ENCODE data around the gene GXYLT2.
A peak's percentile ranks its signal among the peaks of the same experiment; 100 is the strongest.

GXYLT2 gene

GRCh38 chr3:72960812-72961518, 73.1 kb downstream of the GXYLT2 start:
- Histone ChIP-seq H3K9ac (ENCODE audit: low read depth, low read length) (no peak overlapping the region), H3K36me3 (ENCODE audit: control insufficient read depth, insufficient read depth, low read length) (no peaks in the 10 kb centered on the region), H3K27me3 (ENCODE audit: control insufficient read depth, insufficient read depth, low read length) (no peaks in the 10 kb centered on the region), H3K9me3 (ENCODE audit: control insufficient read depth, insufficient read depth, low read length) (no peaks in the 10 kb centered on the region), H3K27ac (ENCODE audit: low read depth, low read length) (no peak overlapping the region), H3K4me1 (ENCODE audit: control insufficient read depth, insufficient read depth, low read length) (0 out of 2 replicates have a peak, but pooled peaks cover 4% of the 10 kb centered on the region), H3K4me3 (ENCODE audit: low read depth, low read length) (no peak overlapping the region)

- Histone ChIP-seq H3K9me3 (ENCODE audit: control insufficient read depth, insufficient read depth, low read length) (no peaks in the 10 kb centered on the region), H3K4me1 (ENCODE audit: control insufficient read depth, insufficient read depth, low read length) (0 out of 2 replicates have a peak, but pooled peaks cover 4% of the 10 kb centered on the region), H3K4me3 (ENCODE audit: low read depth, low read length) (no peak overlapping the region), H3K27me3 (ENCODE audit: control insufficient read depth, insufficient read depth, low read length) (no peaks in the 10 kb centered on the region), H3K9ac (ENCODE audit: low read depth, low read length) (no peak overlapping the region), H3K36me3 (ENCODE audit: control insufficient read depth, insufficient read depth, low read length) (no peaks in the 10 kb centered on the region), H3K27ac (ENCODE audit: low read depth, low read length) (no peak overlapping the region)
Measured at GRCh38 chr3:72961752-72962151, 73.9 kb downstream of the GXYLT2 start.

- H3K4me3 ChIP-seq (ENCODE audit: low read depth, low read length) = no peak overlapping the region
- no peaks in the 10 kb centered on the region for H3K27me3 ChIP-seq (ENCODE audit: control insufficient read depth, insufficient read depth, low read length)
- no peak overlapping the region for H3K9ac ChIP-seq (ENCODE audit: low read depth, low read length)
- H3K4me1 ChIP-seq (ENCODE audit: control insufficient read depth, insufficient read depth, low read length) = 0 out of 2 replicates have a peak, but pooled peaks cover 3% of the 10 kb centered on the region
- H3K9me3 ChIP-seq (ENCODE audit: control insufficient read depth, insufficient read depth, low read length) = no peaks in the 10 kb centered on the region
- H3K27ac ChIP-seq (ENCODE audit: low read depth, low read length) = no peak overlapping the region
- H3K36me3 ChIP-seq (ENCODE audit: control insufficient read depth, insufficient read depth, low read length) = no peaks in the 10 kb centered on the region
Measured at GRCh38 chr3:72962317-72962716, 74.5 kb downstream of the GXYLT2 start.

GRCh38 chr3:72964633-72965032, 76.8 kb downstream of the GXYLT2 start:
- no peak overlapping the region for H3K9ac ChIP-seq (ENCODE audit: low read depth, low read length)
- H3K27ac ChIP-seq (ENCODE audit: low read depth, low read length) = no peak overlapping the region
- H3K9me3 ChIP-seq (ENCODE audit: control insufficient read depth, insufficient read depth, low read length) = no peaks in the 10 kb centered on the region
- H3K36me3 ChIP-seq (ENCODE audit: control insufficient read depth, insufficient read depth, low read length) = no peaks in the 10 kb centered on the region
- H3K4me1 ChIP-seq (ENCODE audit: control insufficient read depth, insufficient read depth, low read length) = no peaks in the 10 kb centered on the region
- no peaks in the 10 kb centered on the region for H3K27me3 ChIP-seq (ENCODE audit: control insufficient read depth, insufficient read depth, low read length)
- H3K4me3 ChIP-seq (ENCODE audit: low read depth, low read length) = no peak overlapping the region

- Histone ChIP-seq H3K36me3 (ENCODE audit: control insufficient read depth, insufficient read depth, low read length) (no peaks in the 10 kb centered on the region), H3K4me1 (ENCODE audit: control insufficient read depth, insufficient read depth, low read length) (peaks cover 5% of the 10 kb centered on the region), H3K9me3 (ENCODE audit: control insufficient read depth, insufficient read depth, low read length) (no peaks in the 10 kb centered on the region), H3K4me3 (ENCODE audit: low read depth, low read length) (no peak overlapping the region), H3K27ac (ENCODE audit: low read depth, low read length) (no peak overlapping the region), H3K27me3 (ENCODE audit: control insufficient read depth, insufficient read depth, low read length) (no peaks in the 10 kb centered on the region), H3K9ac (ENCODE audit: low read depth, low read length) (no peak overlapping the region)
Measured at GRCh38 chr3:72968266-72968664, 80.4 kb downstream of the GXYLT2 start.

GRCh38 chr3:72969766-72970165, 81.9 kb downstream of the GXYLT2 start:
- Histone ChIP-seq H3K4me1 (ENCODE audit: control insufficient read depth, insufficient read depth, low read length) (peaks cover 8% of the 10 kb centered on the region), H3K4me3 (ENCODE audit: low read depth, low read length) (no peak overlapping the region), H3K9me3 (ENCODE audit: control insufficient read depth, insufficient read depth, low read length) (no peaks in the 10 kb centered on the region), H3K36me3 (ENCODE audit: control insufficient read depth, insufficient read depth, low read length) (no peaks in the 10 kb centered on the region), H3K27me3 (ENCODE audit: control insufficient read depth, insufficient read depth, low read length) (no peaks in the 10 kb centered on the region), H3K9ac (ENCODE audit: low read depth, low read length) (no peak overlapping the region), H3K27ac (ENCODE audit: low read depth, low read length) (no peak overlapping the region)

- Histone ChIP-seq H3K4me3 (ENCODE audit: low read depth, low read length) (no peak overlapping the region), H3K27me3 (ENCODE audit: control insufficient read depth, insufficient read depth, low read length) (no peaks in the 10 kb centered on the region), H3K27ac (ENCODE audit: low read depth, low read length) (no peak overlapping the region), H3K9me3 (ENCODE audit: control insufficient read depth, insufficient read depth, low read length) (no peaks in the 10 kb centered on the region), H3K9ac (ENCODE audit: low read depth, low read length) (no peak overlapping the region), H3K36me3 (ENCODE audit: control insufficient read depth, insufficient read depth, low read length) (no peaks in the 10 kb centered on the region), H3K4me1 (ENCODE audit: control insufficient read depth, insufficient read depth, low read length) (peaks cover 8% of the 10 kb centered on the region)
Measured at GRCh38 chr3:72970942-72971341, 83.1 kb downstream of the GXYLT2 start.

GRCh38 chr3:72972706-72973030, 84.8 kb downstream of the GXYLT2 start:
- Histone ChIP-seq H3K27ac (ENCODE audit: low read depth, low read length) (no peak overlapping the region), H3K9me3 (ENCODE audit: control insufficient read depth, insufficient read depth, low read length) (no peaks in the 10 kb centered on the region), H3K4me1 (ENCODE audit: control insufficient read depth, insufficient read depth, low read length) (peaks cover 11% of the 10 kb centered on the region), H3K4me3 (ENCODE audit: low read depth, low read length) (no peak overlapping the region), H3K27me3 (ENCODE audit: control insufficient read depth, insufficient read depth, low read length) (no peaks in the 10 kb centered on the region), H3K9ac (ENCODE audit: low read depth, low read length) (no peak overlapping the region), H3K36me3 (ENCODE audit: control insufficient read depth, insufficient read depth, low read length) (no peaks in the 10 kb centered on the region)

- Histone ChIP-seq H3K9me3 (ENCODE audit: control insufficient read depth, insufficient read depth, low read length) (no peaks in the 10 kb centered on the region), H3K27ac (ENCODE audit: low read depth, low read length) (peak overlapping the region; percentile 56), H3K27me3 (ENCODE audit: control insufficient read depth, insufficient read depth, low read length) (no peaks in the 10 kb centered on the region), H3K36me3 (ENCODE audit: control insufficient read depth, insufficient read depth, low read length) (no peaks in the 10 kb centered on the region), H3K9ac (ENCODE audit: low read depth, low read length) (no peak overlapping the region), H3K4me1 (ENCODE audit: control insufficient read depth, insufficient read depth, low read length) (peaks cover 11% of the 10 kb centered on the region), H3K4me3 (ENCODE audit: low read depth, low read length) (no peak overlapping the region)
Measured at GRCh38 chr3:72973031-72973723, 85.3 kb downstream of the GXYLT2 start.

GRCh38 chr3:72973786-72974185, 85.9 kb downstream of the GXYLT2 start:
- Histone ChIP-seq H3K36me3 (ENCODE audit: control insufficient read depth, insufficient read depth, low read length) (no peaks in the 10 kb centered on the region), H3K27ac (ENCODE audit: low read depth, low read length) (peak overlapping the region; percentile 56), H3K4me3 (ENCODE audit: low read depth, low read length) (no peak overlapping the region), H3K9me3 (ENCODE audit: control insufficient read depth, insufficient read depth, low read length) (no peaks in the 10 kb centered on the region), H3K9ac (ENCODE audit: low read depth, low read length) (no peak overlapping the region), H3K27me3 (ENCODE audit: control insufficient read depth, insufficient read depth, low read length) (no peaks in the 10 kb centered on the region), H3K4me1 (ENCODE audit: control insufficient read depth, insufficient read depth, low read length) (peaks cover 11% of the 10 kb centered on the region)

GRCh38 chr3:72974956-72975355, 87.1 kb downstream of the GXYLT2 start:
- H3K4me3 ChIP-seq (ENCODE audit: low read depth, low read length) = no peak overlapping the region
- no peak overlapping the region for H3K27ac ChIP-seq (ENCODE audit: low read depth, low read length)
- H3K9ac ChIP-seq (ENCODE audit: low read depth, low read length) = no peak overlapping the region
- H3K27me3 ChIP-seq (ENCODE audit: control insufficient read depth, insufficient read depth, low read length) = no peaks in the 10 kb centered on the region
- peaks cover 11% of the 10 kb centered on the region for H3K4me1 ChIP-seq (ENCODE audit: control insufficient read depth, insufficient read depth, low read length)
- H3K36me3 ChIP-seq (ENCODE audit: control insufficient read depth, insufficient read depth, low read length) = no peaks in the 10 kb centered on the region
- H3K9me3 ChIP-seq (ENCODE audit: control insufficient read depth, insufficient read depth, low read length) = no peaks in the 10 kb centered on the region

Data from HUES48 (cell line).